Fibroblast of lung (primary cell): ENCODE measurements around the gene MS4A4E.

Experiments used
- EZH2 ChIP-seq: IDR thresholded peaks from 2 replicates; pipeline ENCODE4 v1.5.1; 2012; ENCODE audit warnings: low read length, control low read depth, mild to moderate bottlenecking; ENCODE audit errors: missing control alignments
- TF ChIP-seq, protein P1 (sequence below), 2 donors: IDR thresholded peaks in 1 of 2; conservative IDR thresholded peaks in 1 of 2; 1 replicate in 1 of 2; 2 replicates in 1 of 2; pipeline ENCODE4 v1.5.1; 2011 to 2012; ENCODE audit warnings: low read length in 2 of 2, control low read depth in 1 of 2, inconsistent platforms in 1 of 2, low read depth in 1 of 2, mild to moderate bottlenecking in 1 of 2

DNA sequence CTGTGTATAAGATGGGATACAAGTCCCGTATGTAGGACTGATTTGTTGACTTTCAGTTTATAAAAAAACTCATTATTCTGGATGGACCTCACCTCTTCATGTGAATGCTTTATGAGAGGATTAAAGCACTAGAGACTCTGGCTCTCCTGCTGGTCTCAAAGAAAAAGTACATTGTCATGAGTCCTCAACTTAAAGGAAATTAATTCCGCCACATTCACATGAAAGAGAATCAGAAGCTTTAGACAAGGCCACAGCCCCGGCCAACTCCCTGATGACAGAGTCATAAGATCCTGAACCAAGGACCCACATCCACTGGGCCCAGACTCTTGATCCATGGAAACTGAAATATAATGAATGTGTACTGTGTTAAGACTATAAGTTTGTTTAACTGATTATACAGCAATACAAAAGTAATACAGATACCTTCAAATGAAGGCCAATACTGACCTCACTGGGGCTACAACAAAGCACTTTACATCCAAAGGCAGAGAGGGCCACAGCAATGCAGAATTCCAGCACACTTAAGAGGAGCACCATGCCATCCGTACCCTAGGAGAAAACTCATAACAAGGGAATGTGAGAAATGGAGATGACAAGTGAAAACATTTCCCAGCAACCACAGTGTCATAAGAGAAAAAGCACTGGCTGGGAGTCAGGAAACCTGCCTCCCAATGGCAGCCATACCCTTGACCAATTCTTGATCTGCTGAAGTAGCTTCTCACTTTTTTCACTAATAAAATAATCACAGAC lies 34.6 kb downstream of the MS4A4E start:
- TF ChIP-seq, protein P1, sequence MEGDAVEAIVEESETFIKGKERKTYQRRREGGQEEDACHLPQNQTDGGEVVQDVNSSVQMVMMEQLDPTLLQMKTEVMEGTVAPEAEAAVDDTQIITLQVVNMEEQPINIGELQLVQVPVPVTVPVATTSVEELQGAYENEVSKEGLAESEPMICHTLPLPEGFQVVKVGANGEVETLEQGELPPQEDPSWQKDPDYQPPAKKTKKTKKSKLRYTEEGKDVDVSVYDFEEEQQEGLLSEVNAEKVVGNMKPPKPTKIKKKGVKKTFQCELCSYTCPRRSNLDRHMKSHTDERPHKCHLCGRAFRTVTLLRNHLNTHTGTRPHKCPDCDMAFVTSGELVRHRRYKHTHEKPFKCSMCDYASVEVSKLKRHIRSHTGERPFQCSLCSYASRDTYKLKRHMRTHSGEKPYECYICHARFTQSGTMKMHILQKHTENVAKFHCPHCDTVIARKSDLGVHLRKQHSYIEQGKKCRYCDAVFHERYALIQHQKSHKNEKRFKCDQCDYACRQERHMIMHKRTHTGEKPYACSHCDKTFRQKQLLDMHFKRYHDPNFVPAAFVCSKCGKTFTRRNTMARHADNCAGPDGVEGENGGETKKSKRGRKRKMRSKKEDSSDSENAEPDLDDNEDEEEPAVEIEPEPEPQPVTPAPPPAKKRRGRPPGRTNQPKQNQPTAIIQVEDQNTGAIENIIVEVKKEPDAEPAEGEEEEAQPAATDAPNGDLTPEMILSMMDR (conservative IDR thresholded peaks at IDR 0.05 in 1 of 2, IDR thresholded peaks at IDR 0.05 in 1 of 2; ENCODE audit: low read depth in 1 of 2, low read length in 2 of 2), result no peak
- TF ChIP-seq EZH2, result no peak
